CMK (cell line): ENCODE data around the gene MTMR3.

ENCODE experiments used
- DNase-seq: peaks from one replicate; pipeline ENCODE4 v3.0.0-alpha.2; 2010; ENCODE audit warnings: low read depth

Gene MTMR3

GRCh38 chr22:30002861-30003486 lies 120.0 kb downstream of the MTMR3 start:
- DNase-seq: no peak

- no peak for DNase-seq
Measured at GRCh38 chr22:30004101-30004500, 121.1 kb downstream of the MTMR3 start.

- DNase-seq: no peak
Measured at GRCh38 chr22:30004694-30005093, 121.7 kb downstream of the MTMR3 start.

- DNase-seq: peak; percentile 46
Measured at GRCh38 chr22:30005213-30005857, 122.4 kb downstream of the MTMR3 start.

GRCh38 chr22:30007361-30007760 lies 124.4 kb downstream of the MTMR3 start:
- no peak for DNase-seq

- no peak for DNase-seq
Measured at GRCh38 chr22:30008401-30008800, 125.4 kb downstream of the MTMR3 start.

- no peak for DNase-seq
Measured at GRCh38 chr22:30009478-30009877, 126.5 kb downstream of the MTMR3 start.

- no peak for DNase-seq
Measured at GRCh38 chr22:30010789-30011405, 127.9 kb downstream of the MTMR3 start.

- no peak for DNase-seq
Measured at GRCh38 chr22:30013201-30013600, 130.2 kb downstream of the MTMR3 start.

GRCh38 chr22:30014244-30014643 lies 131.3 kb downstream of the MTMR3 start:
- no peak for DNase-seq

- no peak for DNase-seq
Measured at GRCh38 chr22:30015229-30015797, 132.3 kb downstream of the MTMR3 start.

- DNase-seq: no peak
Measured at GRCh38 chr22:30015846-30016245, 132.9 kb downstream of the MTMR3 start.

GRCh38 chr22:30016596-30016995 lies 133.6 kb downstream of the MTMR3 start:
- DNase-seq: no peak

GRCh38 chr22:30017375-30018223 lies 134.6 kb downstream of the MTMR3 start:
- DNase-seq: no peak

GRCh38 chr22:30020511-30020910 lies 137.5 kb downstream of the MTMR3 start:
- no peak for DNase-seq

- DNase-seq: no peak
Measured at GRCh38 chr22:30021338-30021737, 138.4 kb downstream of the MTMR3 start.

GRCh38 chr22:30021881-30022619 lies 139.1 kb downstream of the MTMR3 start:
- DNase-seq: no peak

GRCh38 chr22:30023099-30023660 lies 140.2 kb downstream of the MTMR3 start:
- no peak for DNase-seq

GRCh38 chr22:30024231-30024630 lies 141.3 kb downstream of the MTMR3 start:
- DNase-seq: no peak

- DNase-seq: no peak
Measured at GRCh38 chr22:30025221-30025620, 142.2 kb downstream of the MTMR3 start.

- no peak for DNase-seq
Measured at GRCh38 chr22:30026756-30027155, 143.8 kb downstream of the MTMR3 start.
